Testis (tissue), 2 donors: ENCODE measurements around the gene FER1L5.

Experiments used
- CTCF ChIP-seq, 3 experiments: fragments of 450-650 bp in 2 of 3; fragments of 200-600 bp in 1 of 3; sonication (generic) in 1 of 3; IDR thresholded peaks; one replicate each; pipeline ENCODE4 v1.5.1; 2016 to 2019; ENCODE audit warnings: antibody characterized with exemption in 3 of 3, mild to moderate bottlenecking in 2 of 3, moderate library complexity in 1 of 3
- POLR2A ChIP-seq: fragments of 450-650 bp; IDR thresholded peaks from one replicate; pipeline ENCODE4 v1.6.1; 2017; ENCODE audit warnings: antibody characterized with exemption, mild to moderate bottlenecking, moderate library complexity

GRCh38 chr2:96651793-96652192, 9.2 kb downstream of the FER1L5 start:
- no peak for TF ChIP-seq CTCF (IDR thresholded peaks at IDR 0.05)
- no peak for TF ChIP-seq POLR2A
